HG03280 (cell line): ENCODE measurements around the gene LTBP3.
"Not testable (repeated sequence)": the region's sequence is repeated elsewhere in the genome, so short reads cannot be mapped to it uniquely, and the experiment has no call there.

Source experiments
- ATAC-seq: cut with Tn5 transposase; IDR thresholded peaks from one replicate; pipeline ENCODE4 v1.9.1; 2021; ENCODE audit warnings: mild to moderate bottlenecking, moderate library complexity; ENCODE audit not compliant: unreplicated experiment

The LTBP3 gene

DNA sequence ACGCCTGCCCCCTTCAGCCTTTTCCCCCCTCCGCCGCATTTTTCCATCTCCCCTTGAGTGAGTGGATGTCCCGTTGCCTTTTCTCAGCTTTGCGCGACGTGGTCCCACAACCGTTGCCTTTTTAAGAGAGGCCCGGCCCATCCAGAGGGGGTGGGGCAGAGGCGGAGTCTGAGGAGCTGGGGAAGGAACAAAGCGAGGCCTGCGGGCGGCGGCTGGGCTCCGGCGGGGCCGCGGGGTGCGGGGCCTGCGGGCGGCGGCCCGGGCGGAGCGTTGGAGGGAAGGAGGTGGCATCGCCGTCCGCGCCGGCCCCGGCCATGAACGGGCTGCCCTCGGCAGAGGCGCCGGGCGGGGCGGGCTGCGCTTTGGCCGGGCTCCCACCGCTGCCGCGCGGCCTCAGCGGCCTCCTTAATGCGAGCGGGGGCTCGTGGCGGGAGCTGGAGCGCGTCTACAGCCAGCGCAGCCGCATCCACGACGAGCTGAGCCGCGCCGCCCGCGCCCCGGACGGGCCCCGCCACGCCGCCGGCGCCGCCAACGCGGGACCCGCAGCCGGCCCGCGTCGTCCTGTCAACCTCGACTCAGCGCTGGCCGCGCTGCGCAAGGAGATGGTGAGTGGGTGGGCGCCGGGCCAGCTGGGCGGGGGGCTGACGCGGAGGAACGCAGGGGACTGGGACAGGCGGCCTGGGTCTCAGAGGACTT is 14.3 kb upstream of the LTBP3 start, which contains the start of gene FAM89B:
TSS of gene FAM89B (plus strand) at position 183 of the 696 bp plus-strand sequence. CDS start at position 315, 132 bp downstream.
- no peak for ATAC-seq

DNA sequence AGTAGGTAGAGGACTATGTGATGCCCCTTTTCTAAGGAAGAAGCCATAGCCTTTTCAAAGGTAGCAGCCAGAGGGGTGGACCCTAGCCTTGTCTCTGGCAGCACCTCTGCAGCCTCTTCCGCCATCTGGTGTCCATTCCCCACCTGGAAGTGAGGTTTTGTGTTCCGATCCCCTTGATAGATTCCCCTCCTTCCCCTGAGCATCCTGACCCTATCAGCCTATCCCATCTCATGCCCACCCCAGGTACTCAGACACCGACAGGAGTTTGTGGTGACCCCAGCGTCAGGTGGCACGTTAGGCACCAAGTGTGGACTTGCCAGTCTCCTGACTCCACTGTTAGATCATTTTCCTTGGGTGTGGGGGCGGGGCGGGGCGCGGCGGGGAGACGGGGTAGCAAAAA is 13.8 kb upstream of the LTBP3 start:
- ATAC-seq, result no peak

DNA sequence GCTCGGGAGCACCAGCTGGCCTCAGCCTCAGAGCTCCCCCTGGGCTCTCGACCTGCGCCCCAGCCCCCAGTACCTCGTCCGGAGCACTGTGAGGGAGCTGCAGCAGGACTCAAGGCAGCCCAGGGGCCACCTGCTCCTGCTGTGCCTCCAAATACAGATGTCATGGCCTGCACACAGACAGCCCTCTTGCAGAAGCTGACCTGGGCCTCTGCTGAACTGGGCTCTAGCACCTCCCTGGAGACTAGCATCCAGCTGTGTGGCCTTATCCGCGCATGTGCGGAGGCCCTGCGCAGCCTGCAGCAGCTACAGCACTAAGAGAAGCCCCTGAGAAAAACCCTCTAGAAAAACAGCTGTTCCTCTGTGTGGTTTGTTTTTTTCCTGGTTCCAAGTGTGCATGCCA is 13.3 kb upstream of the LTBP3 start:
- ATAC-seq, result no peak

DNA sequence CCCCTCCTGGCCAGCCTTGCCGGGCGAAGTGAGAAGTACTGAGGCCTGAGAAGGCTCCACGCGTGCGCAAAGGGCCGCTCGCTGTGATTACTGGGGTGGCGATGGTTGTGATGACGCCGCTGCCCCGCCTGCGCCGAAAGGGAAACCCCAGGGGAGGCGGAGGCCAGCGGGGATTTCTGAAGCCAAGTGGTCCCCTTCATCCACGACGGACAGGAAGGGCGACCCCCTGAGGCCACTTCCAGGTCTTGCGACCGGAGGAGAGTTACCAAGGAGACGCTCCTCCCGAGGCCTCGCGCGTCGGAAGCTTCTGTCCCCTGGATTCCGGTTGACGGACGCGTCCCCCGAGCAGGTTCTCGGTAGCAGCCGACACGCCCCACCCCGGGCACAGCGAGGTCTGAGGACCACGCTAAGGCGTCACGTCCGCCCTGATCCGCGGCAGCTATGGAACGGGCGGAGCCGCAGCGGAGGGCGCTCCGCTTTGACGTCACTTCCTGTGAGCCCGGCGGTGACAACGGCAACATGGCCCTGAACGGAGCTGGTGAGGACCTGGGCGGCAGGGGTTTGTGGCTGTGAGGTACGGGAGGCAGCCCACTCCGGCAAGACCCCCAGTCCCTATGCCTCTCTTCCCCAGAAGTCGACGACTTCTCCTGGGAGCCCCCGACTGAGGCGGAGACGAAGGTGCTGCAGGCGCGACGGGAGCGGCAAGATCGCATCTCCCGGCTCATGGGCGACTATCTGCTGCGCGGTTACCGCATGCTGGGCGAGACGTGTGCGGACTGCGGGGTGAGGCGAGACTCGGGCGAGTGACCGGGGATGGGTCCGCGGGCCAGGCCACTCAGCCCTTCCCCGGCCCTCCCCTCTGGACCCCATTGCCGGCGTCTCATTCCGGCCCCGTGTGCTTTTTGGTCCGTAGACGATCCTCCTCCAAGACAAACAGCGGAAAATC is 12.1 kb upstream of the LTBP3 start, which contains the start of gene ZNRD2:
TSS of gene ZNRD2 (plus strand) at position 505 of the 946 bp plus-strand sequence. CDS start at position 520, 15 bp downstream.
- peak; percentile 57 for ATAC-seq

DNA sequence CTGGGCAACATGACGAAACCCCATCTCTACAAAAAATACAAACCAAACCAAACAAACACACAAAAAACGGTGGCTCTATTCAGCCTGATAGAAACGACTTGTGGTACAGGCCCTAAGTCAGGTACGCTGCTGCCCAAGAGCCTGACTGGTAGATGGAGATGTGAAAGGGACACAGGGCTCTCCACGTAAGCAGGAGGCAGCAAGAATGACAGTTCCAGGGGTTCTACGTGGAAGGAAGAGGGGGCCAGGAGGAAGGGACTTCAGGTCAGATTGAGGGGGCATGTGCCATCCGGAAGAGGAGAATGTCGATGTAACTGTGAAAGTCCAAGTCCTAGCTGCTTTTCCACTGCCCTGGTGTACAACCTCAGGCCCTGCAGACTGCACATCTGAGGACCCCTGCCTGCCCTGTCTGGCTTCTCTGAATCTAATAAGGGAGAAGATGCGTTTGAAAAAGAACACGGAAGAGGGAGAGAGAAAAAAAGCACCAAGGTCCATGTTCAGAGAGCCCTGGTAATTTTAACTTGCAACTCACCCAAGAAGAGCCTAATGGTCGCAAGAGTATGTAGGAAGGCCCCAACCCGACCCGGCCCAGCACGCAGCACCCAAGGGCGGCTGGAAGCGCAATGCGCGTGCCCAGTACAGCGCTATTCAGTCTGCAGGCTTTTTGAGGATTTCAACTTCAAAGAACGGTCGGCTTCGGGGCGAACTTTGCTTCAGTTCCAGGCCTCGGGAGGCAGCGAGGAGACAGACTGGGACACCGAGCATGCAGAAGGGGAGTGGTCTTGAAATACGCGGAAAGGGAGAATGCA is 11.2 kb upstream of the LTBP3 start:
- peak; percentile 3 for ATAC-seq

DNA sequence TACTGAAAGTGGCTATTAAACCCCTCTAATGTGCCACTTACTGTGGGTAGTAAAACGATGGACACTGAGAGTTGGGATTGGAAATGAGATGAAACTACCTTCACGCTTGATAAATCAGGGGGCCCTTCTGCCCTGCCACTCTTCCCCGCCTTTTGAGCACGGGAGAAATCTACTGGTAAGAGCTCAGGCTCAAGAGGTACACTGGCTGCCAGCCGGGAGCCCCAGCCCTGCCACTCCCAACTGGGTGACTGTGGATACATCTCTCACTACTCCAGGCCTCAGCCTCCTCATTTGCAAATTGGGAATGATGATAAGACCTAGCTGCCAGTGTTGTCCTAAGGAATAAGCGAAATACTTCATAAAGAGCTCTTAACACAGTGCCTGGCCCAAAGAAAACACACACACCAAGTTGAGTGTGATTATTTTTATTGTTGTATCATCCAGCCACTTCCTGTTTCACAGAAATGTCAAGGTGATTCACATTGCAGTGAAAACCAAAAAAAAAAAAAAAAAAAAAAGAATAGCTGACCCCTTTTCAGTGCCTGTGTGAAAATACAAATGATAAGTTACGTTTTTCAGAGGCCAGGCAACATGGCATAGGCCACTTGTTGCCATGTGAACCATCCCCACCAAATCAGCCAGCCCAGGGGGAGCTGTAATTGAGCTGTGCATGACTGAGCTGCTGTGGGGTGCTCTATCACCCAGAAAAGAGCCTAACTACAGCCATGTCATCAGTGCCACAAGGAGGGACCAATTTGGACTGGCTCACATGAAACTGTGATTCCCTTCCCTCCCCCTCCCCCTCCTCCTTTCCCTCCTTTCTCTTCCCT is 7.7 kb upstream of the LTBP3 start:
- no peak for ATAC-seq

DNA sequence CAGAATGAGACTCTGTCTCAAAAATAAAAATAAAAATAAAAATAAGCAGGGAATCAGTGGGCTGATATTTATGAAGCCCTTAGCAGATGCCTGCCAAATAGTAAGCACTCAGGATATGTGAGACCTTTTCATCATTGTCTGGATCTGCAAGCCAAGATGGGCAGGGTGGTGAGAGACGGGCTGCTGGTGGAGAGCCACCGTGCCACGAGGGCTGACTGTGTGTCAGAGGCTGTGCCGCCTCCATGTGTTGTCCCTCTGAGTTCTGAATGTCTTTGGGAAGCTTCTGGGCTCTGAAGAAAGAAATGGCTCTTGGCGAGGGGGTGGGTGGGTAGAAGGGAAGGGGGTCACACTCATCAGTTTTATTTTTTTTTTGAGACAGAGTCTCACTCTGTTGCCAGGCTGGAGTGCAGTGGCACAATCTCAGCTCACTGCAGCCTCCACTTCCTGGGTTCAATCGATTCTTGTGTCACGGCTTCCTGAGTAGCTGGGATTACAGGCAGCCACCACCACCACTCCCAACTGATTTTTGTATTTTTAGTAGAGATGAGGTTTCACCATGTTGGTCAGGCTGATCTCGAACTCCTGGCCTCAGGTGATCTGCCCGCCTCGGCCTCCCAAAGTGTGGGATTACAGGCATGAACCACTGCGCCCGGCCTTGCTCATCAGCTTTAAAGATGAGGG is 6.9 kb upstream of the LTBP3 start:
- not testable (repeated sequence) for ATAC-seq

DNA sequence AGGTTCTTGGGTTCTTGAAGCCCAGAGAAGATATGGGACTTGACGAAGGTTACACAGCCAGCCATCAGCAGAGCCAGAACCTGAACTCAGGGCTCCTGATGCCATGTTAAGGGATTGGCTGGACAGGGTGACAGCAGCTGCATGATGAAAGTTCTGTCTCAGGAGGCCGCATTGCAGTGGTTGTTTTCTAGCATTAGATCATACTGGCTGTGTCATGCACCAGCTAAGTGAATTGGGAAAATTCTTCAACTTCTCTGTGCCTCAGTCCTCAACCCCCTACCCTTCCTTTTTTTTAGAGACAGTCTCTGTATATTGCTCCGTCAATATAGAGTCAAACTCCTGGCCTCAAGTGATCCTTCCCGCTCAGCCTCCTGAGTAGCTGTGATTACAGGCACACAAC is 5.4 kb upstream of the LTBP3 start:
- ATAC-seq, result no peak

DNA sequence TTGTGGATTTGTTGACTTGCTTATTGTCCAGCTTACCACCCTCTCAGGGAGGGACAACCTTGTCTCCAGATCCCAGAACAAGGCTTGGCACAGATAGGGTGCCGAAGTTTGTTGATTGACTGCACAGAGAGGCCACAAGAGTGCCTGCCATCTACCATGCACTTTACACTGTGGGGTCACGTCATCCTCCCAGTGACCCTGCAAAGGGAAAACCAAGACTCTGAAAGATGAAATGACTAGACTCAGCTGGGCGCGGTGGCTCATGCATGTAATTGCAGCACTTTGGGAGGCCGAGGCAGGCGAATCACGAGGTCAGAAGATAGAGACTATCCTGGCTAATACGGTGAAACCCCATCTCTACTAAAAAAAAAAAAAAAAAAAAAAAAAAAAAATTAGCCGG is 4.6 kb upstream of the LTBP3 start:
- no peak for ATAC-seq

DNA sequence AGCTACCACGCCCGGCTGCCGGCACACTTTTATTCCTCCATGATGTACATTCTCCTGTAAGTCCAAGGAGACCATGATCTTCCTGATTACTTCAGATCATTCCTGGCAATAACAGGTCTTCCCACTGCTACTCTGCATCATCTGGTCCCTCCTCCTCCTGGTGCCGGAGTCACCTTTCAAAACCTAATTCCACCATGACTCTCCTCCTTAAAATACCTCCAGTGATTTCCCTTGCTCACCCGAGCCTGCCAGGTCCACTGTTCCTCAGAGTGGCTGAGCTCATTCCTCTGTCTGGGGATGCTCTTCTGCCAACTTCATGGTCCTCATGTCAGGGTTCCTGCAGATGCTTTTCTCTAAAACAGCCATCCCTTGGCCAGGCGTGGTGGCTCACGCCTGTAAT is 3.9 kb upstream of the LTBP3 start:
- no peak for ATAC-seq

DNA sequence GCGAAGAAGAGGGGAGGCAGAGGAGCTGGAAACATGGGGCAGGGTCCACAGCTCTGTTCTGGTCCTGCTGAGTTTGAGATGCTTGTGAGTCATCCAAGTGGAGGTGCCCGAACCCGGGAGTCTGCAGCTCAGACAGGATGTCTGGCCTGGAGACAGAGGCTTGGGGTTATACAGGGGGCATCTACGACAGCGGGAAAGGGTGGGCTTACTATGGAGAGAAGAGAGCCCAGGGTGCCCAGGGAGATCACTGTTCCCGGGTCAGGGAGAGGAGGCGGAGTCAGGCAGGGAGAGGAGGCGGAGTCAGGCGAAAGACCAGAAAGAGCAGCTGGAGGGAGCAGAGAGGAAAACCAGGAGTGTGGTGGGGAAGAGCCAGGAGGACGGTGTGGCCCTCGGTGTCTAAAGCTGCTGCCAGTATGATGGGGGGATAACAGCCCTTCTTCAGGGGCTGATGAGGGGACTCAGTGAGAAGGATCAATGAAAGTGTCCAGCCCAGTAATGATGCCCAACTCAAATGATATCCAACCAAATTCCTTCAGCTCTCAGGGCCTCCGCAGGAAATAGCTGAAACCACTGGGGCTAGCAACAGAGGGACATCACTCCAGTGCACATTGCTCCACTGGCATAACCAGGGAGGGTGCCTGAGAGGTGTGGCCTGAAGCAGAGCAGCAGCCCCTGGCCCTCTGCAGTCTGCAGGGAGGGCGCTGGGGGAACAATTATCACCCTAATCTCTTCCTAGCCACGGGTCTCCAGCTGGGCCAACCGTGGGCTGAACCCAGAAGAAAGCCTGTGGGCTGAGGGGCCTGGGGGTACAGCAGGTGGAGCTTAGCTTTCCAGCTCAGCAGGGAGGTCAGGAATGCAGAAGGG is 2.6 kb upstream of the LTBP3 start:
- ATAC-seq, result no peak

DNA sequence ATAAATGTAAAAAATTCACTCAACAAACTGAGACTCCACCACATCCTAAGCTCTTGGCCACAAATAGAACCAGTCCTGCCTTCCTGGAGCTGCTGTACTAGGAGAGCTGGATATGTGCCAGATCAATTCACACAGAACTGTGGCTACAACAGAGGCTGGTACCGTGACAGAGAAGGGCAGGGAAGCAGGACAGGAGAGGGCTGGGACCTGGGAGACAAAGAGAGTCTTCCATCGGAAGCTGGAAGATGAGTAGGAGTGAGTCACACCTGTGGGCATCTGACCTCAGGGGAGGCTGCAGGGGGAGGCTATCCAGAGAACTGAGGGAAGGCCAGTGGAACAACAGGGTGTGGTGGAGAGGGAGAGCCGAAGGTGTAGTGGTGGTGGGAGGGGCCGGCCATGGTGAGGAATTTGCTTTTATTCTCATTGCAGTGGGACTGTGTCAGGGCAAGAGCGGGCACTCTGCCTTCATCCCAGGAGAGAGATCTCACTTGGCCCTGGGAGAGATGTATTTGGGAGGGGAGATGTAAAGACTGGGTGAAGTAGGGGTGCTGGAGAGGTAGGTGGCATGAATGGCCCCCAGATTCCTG is 1.9 kb upstream of the LTBP3 start:
- ATAC-seq, result no peak

DNA sequence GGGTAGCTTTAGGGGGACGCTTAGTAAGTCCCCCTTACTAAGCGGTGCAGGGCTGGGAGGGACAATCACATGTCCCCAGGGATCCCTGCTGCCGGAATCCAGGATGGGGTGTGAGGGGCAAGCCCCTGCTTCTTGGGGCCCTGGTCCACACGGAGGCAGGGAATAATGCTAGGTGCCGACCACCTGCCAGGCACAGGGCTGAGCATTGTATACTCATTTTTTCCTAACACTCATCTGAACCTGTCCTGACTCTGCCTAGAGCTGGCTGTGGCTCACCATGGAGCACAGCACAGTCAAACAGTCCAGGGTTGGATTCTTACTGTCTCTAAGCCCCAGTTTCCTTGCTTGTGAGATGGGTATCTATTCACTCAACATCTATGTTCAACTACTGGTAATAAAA is 1.4 kb upstream of the LTBP3 start:
- no peak for ATAC-seq

DNA sequence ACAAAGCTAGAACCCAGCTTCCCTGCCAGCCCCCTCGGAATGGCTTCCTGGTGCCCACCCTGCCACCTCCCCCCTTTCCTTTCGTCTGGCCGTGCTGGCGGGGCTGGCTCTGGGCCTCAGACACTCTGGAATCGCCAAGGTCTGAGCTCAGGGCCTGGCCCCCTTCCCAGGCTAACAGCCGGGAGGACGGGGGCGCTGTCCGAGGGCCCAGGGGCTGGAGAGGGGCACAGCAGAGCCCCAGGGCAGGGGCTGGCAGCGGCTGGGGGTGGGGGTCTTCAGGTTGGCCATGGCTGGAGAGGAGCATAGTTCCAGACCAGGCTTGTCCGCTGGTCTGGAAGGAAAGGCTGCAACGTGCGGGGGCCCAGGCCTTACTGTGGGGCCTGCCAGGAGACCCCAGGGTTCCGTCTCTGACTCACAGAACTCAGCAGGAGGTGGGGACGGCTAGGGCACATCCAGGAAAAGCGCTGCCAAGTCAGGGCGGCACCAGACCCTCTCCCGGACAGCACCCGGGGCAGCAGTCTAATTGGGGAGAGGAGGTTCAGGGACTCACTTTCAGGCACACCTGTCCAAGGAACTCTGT is 861 bp upstream of the LTBP3 start:
- no peak for ATAC-seq

DNA sequence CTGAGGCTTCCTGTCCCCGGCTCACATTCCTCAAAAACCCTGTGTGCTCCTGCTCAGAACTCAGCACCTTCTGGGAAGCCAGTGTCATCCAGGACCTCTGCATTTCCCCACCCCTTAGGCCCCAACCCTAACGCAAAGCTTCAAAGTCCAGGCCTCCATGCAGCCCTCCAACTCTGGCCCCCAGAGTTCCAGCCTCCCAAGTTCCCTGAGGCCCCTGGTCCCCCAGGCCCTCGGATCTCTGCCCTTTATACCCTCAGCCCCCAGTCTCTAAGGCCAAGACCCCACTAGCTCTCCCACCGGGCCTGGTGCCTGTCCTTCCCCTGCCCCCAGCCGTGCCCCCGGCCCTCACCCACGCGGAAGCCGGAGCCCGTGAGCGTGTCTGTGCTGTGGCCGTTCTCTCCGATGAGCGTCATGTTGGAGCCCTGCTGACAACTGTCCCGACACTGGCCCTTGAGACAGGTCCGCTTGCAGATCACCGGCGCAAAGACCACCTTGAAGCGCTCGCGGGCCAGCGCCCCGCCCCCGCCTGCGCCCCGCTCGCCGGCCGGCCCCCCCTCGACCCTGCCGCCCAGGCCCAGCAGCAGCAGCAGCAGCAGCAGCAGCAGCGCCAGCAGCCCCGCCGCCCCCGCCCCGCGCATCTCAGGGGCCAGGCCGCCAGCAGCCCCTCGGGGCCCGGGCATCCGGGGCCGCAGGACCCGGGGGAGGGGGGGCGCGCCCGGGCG is 718 bp downstream of the LTBP3 start:
- no peak for ATAC-seq

DNA sequence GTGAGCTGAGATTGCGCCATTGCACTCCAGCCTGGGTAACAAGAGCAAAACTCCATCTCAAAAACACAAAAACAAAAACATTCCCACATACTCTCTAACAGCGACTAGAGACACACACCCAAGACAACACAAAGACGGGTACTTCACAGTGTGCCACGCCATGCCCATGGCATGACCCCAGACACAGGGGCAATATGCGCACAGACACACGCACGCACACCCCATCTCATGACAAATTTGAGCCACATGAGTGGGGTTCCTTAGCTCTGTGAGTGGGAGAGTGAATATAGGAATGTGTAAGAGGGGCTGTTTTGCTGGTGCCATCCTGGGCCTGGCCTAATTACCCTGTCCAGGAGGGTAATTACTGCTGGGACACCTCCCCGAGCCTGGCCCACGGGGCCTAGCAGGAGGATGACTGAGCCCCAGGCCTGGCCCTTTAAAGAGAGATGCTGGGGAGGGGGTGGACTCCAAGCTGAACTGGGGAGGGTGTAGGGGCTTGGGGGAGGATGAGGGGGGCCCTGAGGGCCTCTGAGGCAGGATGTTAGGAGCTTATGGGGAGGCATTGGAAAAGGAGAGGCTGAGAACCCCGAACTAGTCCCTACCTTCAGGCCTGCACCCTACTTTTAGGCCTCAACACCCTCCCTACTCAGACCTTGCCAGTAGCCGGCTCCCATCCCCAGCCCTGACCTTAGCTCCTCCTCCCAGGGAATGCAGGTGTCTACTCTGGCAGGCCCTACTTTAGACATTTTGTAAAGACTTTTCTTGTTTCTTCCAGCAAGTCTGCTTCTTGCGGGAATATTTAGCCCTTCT is 1.5 kb downstream of the LTBP3 start:
- no peak for ATAC-seq
